Peyer's patch (tissue), 4 donors: ENCODE results near the gene SLC25A25.

ENCODE experiments used
- POLR2A ChIP-seq, 2 donors: fragments of 450-650 bp; IDR thresholded peaks; one replicate each; pipeline ENCODE4 v1.5.1; 2017; ENCODE audit warnings: antibody characterized with exemption in 2 of 2, mild to moderate bottlenecking in 2 of 2, moderate library complexity in 2 of 2
- TF ChIP-seq, protein P1 (sequence below), 6 experiments: fragments of 450-650 bp in 4 of 6; fragments of 200-600 bp in 2 of 6; sonication (generic) in 1 of 6; IDR thresholded peaks; one replicate each; pipeline ENCODE4 v1.5.1; 2017 to 2019; ENCODE audit warnings: antibody characterized with exemption in 6 of 6, mild to moderate bottlenecking in 3 of 6, moderate library complexity in 1 of 6

DNA sequence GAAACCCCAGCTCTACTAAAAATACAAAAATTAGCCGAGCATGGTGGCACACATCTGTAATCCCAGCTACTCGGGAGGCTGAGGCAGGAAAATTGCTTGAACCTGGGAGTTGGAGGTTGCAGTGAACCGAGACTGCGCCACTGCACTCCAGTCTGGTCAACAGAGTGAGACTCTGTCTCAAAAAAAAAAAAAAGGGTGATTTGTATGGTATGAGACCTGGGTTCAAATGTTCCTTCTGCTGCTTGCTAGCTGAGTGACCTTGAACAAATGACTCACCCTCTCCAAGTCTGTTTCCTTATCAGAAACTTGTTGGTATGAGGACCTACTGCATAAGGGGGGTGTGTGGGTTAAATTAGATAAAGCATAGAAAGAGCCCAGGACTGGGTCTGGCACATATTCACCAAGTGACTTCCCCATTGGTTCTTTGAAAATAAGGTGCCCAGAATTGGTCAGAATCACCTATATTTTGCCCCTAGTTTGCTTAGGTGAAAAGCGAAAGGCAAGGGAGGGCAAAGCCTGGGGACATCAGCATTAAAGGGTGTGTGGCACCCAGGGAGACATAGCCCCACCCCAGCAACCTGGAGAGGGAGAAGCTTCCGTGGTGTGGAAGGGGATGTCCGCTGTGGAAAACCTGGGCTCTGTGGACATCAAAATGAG is 9.9 kb downstream of the SLC25A25 start:
- TF ChIP-seq POLR2A (IDR thresholded peaks at IDR 0.05): no peak
- TF ChIP-seq, protein P1, sequence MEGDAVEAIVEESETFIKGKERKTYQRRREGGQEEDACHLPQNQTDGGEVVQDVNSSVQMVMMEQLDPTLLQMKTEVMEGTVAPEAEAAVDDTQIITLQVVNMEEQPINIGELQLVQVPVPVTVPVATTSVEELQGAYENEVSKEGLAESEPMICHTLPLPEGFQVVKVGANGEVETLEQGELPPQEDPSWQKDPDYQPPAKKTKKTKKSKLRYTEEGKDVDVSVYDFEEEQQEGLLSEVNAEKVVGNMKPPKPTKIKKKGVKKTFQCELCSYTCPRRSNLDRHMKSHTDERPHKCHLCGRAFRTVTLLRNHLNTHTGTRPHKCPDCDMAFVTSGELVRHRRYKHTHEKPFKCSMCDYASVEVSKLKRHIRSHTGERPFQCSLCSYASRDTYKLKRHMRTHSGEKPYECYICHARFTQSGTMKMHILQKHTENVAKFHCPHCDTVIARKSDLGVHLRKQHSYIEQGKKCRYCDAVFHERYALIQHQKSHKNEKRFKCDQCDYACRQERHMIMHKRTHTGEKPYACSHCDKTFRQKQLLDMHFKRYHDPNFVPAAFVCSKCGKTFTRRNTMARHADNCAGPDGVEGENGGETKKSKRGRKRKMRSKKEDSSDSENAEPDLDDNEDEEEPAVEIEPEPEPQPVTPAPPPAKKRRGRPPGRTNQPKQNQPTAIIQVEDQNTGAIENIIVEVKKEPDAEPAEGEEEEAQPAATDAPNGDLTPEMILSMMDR (IDR thresholded peaks at IDR 0.05): no peak
